Measurements from ENCODE around the gene ASB12.
"Not testable (repeated sequence)": the region's sequence is repeated elsewhere in the genome, so short reads cannot be mapped to it uniquely, and the experiment has no call there.

ASB12 gene, protein sequence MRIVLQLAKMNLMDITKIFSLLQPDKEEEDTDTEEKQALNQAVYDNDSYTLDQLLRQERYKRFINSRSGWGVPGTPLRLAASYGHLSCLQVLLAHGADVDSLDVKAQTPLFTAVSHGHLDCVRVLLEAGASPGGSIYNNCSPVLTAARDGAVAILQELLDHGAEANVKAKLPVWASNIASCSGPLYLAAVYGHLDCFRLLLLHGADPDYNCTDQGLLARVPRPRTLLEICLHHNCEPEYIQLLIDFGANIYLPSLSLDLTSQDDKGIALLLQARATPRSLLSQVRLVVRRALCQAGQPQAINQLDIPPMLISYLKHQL

DNA sequence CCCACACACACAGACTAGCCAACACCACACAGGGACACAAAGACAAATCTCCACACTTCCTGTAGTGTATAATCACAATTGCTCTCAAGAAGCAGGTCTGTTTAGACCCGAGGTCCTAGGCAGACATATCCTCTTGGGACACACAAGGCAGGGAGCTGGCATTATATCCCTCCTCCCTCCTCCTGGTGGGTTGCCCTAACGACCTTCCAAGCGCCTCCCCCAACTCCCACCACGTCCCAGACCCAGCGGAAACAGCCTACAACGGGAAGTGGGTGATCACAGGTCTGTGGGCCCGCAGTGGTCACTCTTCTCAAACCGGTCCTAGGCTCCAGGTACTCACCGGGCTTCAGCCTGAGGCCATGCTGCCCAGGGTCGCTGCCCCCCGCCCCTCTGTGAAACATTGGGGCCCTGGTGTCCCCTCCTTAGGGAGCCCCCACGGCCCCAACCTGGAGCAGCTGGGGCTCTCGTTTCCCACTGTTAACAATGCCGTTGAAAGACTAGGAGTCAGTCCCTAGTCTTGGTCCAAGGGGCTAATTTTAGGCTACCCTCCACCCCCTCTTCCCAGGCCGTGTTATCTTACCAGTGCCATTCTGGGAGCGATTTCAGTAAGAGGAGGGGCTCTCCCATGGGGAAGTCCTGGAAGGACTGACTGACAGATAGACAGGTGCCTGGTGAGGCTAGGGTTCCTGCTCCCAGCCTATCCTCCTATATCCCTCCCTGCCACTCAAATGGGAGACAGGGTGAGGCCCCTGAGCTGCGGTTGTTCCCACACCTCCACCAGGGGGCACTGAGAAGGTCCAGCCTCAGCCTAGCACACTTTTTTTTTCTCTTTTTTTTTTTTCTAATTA is at the start of gene ASB12:
TSS of gene ASB12 (minus strand) at position 485 of the 848 bp plus-strand sequence. CDS start 4,957 bp downstream, outside the sequence.
- no peak for DNase-seq (ENCODE audit: low spot score)

DNA sequence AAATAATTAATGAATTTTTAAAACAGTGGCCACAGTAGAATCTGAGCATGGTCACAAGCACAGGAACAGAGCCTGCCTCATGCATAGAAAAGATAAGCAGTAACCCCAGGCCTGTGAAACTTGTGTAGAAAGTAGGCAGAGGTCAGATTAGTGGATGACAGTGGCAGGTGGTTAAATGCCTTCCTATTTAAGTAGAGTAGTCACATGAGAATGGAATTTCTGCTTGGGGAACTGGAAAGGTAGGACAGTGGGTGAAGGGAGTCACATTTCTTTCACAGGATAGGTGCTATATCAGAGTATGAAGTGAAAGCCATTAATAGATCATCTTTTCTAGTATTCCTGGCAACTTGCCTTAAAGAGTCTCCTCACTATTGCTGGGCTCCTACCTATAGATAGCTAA is 34.9 kb upstream of the ASB12 start:
- no peak for DNase-seq (ENCODE audit: low spot score)

DNA sequence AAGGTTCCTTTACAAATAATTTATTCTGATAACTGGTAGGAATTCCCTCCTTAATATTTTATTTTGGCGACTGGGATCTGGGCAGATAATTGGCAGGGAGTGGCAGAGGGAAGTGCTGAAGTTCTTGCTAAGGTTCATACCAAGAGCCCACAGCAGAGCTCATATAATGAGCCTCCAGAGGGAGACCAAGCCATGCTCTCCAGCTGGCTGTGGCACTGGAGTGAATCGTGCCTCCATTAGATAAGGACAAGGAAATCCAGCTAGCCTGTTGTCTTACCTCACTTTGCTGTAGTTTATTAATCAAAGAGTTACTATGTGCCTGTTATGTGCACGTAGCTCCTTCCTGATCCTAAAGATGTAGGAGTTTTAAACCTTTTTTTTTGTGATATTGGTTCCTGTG is 1.3 kb downstream of the ASB12 start:
- DNase-seq (ENCODE audit: low spot score): no peak

DNA sequence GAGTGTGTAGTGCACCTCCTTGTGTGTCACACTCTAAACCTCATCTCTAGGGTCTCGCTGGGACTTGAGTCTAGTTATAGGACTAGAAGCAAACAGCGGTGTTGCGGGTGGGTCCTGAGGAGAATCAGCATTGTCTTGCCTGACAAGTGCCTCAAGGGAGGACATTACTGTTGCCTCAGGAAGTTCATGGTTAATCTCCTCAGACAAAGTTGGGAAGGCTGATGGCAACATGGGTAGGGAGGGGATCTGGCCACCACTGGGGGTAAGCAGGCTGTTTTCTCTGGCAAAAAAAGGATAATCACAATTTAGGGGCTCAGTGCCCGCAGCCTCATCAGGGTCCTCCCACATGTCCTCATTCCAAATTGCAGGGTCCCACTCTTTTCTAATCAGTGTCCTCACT is 12.4 kb downstream of the ASB12 start:
- DNase-seq (ENCODE audit: low spot score): no peak

DNA sequence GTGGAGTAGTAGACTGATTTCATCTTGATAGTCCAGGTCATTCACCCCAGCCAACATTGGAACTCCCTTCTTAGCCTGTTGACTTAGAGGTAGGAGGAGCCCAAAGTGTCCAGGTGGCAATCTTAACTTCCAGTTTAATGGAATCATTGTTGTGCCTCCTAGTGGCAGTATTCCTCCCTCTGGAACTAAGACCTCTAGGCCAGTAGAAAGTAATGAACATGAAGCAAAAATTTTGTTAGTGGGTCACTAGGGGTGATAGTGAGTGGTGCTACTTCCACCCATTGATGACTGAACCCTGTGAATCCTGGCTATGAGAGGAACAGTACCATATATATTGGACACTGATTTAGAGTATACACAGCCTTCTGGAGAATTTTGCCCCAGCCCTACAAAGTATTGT is 16.4 kb downstream of the ASB12 start:
- not testable (repeated sequence) for DNase-seq (ENCODE audit: low spot score)

DNA sequence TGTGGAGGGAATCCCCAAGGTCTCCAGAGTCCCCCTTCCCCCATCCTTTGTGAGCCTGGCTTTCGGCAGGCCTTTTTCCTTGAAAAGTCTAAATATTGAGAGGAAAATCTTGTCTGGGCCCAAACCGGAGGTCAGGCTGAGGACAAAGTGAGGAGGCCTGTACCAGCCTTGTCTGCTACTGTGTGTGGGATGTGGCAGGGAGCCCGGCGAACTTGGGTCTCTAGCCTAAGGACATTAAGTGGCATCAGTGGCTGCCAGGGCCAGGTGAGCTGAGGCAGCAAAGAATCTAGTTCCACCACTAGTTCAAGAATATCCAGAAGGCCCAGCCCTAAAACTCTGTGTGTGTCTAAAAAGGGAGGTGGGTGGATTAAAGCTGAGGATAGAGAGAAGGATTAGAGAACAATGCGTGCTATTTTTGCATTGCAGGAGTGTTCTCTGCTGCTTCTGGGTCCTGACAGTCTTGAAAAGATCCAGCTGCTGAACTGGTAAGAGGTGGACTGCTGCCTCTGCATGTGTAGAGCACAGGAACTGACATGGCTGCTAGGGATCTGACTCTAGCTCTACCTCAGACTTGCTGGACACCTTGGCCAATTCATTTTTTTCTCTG is 23.7 kb downstream of the ASB12 start:
- no peak for DNase-seq (ENCODE audit: low spot score)

DNA sequence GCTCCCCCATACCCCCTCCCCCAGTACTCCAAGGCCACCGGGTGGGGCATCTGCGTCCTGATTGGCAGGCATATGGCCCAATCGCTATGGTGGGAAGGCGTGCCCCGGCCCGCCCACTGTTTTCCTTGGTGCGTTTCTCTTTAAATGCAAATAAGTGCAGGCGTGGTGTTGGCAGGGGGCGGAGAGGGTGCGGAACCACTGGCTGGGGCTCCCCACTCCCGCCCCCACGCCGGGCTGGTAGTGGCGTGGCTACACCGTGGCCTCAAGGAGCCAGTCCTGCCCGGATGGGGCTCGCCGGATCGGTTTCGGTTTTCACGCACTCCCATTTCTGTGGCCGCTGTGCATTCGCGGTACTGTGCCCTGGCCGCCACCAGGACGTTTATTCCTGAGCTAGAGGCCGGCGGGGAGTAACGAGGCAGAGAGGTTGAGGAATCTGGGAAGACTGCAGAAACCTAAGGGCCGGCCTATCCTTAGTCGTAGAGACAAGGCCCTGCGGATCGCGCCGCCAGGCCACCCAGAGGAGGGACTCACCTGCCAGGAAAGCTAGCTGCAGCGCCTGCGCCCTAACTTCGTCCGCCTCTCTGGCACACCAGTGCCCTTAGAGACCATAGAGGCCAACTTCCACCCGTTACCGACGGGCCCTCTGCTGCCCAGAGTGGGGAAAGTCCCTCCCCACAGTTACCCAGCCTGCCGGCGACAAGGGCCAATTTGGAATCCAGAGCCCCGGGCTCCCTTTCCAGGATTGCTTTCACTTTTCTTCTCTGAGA is 24.5 kb downstream of the ASB12 start:
- peak; percentile 93 for DNase-seq (ENCODE audit: low spot score)

DNA sequence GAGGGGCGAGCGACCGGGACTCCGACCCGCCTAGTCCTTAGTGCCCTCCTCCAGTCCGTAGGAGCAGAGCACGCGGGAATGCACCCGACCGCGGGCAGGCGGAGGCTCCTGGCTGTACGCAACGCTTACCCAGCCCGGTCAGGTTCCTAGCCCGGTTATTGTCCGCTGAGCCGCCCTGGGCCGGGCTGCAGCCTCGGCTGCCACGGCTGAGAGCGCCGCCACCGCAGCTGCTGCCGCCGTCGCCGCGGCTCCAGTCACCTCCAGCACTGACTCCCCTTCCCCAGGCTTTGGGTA is 25.0 kb downstream of the ASB12 start, which contains the start of gene AMER1:
TSS of gene AMER1 (minus strand) at position 268 of the 294 bp plus-strand sequence. CDS start 12,422 bp downstream, outside the sequence.
- no peak for DNase-seq (ENCODE audit: low spot score)

DNA sequence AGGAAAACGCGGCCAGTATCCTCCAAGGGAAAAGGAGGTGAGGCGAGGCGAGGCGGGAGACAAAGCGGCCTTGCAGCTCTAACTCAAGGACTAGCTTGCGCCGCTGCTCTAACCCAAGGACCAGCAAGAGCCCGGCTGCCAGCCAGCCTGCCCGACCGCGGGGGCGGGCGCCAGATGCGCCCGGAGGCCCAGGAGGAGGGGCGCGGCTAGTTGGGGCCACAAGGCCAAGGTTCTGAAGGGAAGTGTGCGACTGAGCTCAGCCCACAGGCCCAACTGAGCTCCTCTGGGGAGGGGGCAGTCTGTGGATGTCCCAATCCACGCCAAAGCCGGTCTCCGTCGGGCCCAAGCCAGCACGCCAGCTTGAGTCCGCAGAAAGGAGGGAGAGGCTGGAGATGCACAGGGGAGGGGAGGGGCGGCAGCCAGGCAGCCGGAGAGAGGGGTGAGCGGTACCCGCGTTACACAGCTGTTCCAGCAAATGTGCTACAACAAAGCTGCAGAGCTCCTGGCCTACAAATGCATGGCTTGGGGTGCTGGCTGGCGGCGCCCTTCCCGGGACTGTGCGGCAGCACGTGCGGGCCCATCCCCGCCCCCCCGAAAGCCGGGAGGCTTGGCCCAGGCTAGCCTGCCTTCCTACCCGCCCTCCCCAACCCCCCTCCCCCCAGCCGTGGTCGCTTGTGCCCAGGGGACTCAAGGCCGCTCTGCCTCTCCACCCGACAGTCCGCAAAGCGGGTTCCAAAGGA is 25.5 kb downstream of the ASB12 start:
- peak; percentile 58 for DNase-seq (ENCODE audit: low spot score)

DNA sequence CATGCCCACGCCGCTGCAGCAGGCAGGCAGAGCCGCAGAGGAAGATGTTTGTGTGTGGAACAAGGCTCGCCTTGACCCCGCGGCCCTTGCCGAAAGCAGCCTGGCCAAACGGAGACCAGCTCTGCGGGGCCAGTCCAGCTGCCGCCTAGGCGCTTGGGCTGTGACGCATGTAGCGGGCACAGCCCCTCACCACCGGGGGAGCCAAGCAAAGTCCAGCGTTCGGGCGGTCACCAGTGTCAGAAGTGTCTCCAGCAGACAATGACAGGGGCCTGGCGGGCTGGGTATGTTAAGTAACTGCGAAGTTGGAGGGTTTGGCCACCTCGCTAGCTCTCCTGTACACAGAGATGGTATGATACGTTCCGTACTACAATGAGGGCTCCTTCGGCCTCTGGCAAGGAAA is 26.2 kb downstream of the ASB12 start:
- DNase-seq (ENCODE audit: low spot score): no peak

DNA sequence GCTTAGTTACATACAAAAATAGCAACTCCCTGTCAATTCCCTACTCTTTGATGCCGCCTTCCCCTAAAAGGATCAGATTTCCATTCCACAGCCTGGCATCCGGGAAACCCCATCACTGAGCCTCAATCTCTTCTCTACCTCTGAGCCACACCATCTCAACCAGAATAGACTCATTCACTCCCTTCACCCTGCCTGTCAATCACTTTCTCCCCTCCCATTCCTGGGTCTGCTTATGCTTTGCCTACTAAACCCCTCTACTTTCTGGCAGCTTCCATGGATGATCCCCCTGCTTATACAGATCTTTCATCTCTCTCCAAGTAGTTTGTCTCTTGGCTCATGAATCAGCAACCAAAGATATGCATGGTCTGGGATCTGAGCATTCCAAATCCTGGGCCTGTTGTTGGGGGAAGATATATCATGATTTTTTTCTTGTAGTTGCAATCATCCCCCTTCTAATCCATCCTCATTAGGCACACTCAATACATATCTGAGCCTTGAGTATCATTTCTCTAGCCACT is 27.5 kb downstream of the ASB12 start:
- no peak for DNase-seq (ENCODE audit: low spot score)

DNA sequence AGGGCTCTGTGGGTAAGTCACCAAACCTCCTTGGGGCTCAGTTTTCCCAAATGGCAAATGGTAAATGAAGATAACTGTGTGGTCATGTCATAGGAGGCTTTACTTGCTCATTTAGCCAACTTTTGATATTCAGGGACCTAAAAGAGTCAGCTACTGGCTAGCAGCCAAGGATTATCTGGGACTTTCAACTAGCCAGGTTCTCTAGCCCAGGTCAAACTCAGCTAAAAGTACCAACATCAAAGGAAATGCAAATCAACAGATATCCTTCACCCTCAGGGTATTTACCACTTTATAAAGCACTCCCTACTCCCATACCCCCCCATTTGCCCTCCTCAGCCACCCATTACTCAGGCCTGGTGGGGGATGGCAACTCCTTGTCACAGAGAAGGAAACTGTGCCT is 32.4 kb downstream of the ASB12 start:
- no peak for DNase-seq (ENCODE audit: low spot score)

DNA sequence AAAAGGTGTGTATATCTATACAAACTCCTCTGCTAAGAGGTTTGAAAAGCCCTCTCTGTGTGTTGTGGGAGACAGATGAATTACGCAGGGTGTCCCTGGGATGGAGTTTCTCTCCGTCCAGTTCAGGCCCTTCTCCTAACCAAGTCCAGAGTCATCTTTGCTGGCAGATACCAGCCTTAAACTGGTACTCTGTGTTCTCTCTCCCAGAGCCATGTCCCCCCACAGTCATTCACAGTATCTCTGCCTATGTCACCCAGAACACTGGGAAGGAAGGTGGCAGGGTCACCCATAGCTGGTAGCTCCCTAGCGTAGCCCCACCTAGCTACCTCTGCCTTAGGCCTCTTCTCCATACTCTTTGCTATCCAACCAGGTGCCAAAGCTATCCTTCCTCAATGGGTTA is 33.8 kb downstream of the ASB12 start:
- DNase-seq (ENCODE audit: low spot score): no peak

DNA sequence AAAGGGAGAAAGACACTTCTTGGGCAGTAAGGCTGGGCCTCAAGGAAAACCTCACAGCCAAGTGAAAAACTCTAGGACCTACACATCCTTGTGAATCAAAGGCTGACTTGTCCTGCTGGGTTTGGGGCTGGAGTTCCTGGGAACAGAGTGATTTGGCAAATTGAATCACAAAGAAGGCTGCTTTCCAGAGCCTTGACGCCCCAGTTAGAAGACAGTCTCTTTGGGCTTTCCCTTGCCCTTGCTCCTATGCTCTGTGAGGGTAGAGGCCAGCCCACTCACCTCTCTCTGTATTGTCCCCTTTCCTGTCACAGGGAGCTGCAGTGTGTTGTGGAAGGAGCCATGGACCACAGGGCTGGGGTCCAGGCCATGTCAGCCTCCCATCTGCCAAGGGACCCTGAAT is 34.5 kb downstream of the ASB12 start:
- no peak for DNase-seq (ENCODE audit: low spot score)

DNA sequence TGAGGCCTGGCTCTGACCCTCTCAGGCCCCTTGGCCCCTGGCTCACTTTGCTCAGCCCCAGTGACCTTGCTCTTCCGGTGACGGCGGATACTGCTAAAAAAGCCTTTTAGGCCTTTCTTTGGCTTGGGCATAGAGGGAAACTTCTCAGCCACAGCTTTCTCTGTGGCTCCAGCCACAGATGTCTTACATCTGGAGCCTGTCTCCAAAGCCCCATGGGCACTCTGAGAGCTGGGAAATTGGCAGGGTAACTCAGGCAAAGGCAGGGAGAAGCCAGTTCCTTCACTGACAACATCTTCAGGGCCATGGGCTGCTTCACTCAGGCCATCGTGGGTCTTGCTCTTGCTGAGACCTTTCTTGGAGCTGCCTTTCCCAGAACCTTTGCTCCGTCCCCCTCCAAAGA is 37.7 kb downstream of the ASB12 start:
- DNase-seq (ENCODE audit: low spot score): no peak

DNA sequence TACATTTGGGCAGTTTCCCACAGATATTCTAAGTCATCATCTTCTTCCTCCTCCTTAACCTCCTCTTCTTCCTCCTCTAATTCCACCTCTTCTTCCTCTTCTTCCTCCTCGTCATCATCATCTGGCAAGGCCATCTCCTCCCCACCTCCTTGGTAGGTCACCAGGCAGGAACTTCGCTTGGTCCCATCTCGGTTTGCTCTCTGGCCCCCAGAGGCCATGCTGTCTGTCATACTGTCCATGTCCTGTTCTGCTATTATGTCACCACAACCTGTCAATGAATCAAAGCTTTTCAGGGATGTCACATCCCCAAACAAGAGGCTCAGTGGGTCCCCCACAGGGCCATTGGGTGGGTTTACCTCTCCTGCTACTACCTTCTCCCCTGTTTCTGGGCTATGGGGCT is 38.4 kb downstream of the ASB12 start:
- no peak for DNase-seq (ENCODE audit: low spot score)

DNA sequence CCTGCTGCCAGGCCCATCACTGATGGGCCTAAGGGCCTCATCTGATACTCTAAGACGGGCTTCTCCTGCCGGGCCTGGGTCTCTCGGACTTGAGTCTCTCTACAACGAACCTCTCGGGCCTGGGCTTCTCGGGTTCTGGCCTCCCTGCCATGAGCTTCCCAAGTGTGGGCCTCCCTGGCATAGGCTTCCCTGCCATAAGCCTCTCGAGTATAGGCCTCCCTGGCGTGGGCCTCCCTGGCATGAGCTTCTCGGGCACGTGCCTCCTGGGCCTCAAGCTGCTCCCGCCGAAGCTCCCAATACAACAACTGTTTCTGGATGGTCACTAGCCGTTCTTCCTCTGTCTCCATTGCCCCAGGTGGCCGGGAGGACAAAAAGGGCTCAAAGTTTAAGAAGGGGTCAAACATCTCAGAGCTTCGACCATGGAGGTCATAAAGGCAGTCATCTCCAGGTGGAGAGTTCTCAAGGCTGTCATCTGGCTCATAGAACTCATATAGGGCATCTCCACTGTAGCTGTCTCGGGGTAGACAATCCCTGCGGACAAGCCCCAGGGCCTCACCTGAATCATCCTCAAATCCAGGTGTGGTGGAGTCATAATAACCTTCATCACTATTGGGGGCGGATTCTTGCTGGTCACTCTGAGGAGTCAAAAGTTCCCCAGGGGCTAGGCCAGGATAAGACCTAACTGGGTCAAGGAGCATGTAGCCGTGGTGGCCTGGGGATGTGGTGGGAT is 39.0 kb downstream of the ASB12 start:
- no peak for DNase-seq (ENCODE audit: low spot score)

DNA sequence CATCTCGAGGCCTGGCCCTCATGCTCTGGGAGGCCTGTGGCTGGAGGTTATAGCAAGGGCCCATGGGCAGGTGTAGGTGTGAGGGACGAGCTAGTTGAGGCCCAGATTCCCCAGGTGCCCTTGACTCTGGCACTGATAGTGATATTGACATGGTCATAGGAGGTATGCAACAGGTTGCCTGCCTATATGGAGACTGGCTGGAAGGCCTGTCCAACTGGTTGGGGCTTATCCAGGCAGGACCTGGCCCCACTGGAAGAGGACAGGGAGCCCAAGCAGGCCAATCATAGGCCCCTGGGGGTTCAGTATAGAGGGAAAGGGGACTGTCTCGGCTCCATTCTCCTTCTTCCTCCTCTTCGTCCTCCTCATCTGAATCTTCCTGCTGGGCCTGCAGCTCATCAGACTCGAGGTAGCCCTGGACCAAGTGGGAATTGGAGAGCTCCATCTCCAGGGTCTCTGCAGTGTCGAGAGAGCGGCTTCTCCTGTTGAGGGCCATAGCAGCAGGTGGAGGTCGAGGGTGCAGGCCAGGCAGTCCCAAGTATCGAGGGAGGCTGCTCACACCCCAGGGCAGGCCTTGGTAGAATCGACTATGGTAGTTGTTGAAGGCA is 40.2 kb downstream of the ASB12 start:
- DNase-seq (ENCODE audit: low spot score): no peak

DNA sequence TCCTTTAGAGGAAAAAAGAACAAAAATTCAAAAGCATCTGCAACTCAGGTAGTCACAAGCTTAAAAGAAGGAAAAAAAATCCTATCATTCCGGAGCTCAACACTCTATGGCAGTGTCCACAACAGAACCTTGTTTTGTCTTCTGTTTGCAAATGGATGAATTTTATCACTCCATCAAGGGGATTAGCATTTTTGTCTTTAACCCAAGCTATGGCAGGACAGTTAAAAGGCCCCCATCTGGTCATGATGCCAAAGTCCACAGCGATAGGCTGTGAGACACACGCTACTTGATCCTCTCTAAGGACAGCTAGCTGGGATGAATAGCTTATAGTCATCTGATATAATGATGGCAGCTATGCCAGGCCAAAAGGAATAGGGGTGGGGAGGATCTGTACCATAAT is 41.5 kb downstream of the ASB12 start:
- DNase-seq (ENCODE audit: low spot score): no peak

DNA sequence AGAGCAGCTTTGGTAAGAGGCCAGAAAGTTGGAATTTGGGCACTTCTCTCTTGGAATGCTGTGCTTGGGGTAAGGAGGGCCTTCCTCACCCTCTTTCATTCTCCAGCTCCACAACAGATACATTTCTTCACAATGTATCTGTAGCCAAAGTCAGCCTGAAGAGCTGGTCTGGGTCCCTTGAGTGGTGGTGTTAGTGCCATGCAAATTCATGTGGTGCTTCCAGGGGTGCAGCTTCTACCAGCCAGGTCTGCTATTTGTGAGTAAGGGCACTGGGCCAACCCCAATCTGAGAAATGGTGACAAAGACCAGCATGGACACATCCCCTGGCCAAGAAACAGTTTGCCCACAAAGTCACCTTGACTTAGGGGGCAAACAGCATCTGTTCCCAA is 42.7 kb downstream of the ASB12 start:
- DNase-seq (ENCODE audit: low spot score): no peak
